ENCODE results near the gene IGSF21.

The IGSF21 gene

GRCh38 chr1:18327650-18328049 is 220.1 kb downstream of the IGSF21 start:
- DNase-seq (ENCODE audit: low read depth in 2 of 2), result no peak

DNA sequence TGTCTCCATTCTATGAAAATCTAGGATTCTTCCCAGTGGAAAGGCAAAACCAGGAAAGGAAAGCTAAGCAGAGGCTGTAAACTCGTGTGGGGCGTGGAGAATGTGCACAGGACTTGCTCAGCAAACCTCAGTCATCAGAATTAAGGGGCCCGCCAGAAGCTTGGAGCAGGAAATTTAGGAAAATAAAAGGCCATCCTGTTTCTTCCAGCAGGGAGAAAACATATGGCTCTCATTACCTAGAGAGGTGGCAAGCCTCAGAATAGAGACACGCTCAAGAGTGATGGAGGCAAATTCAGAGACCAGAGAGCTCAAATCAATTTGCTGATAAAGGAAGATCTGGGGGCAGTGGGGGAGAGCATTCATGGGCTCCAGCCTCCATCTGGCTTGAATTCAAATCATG is 221.2 kb downstream of the IGSF21 start:
- DNase-seq (ENCODE audit: low read depth in 2 of 2), result no peak

DNA sequence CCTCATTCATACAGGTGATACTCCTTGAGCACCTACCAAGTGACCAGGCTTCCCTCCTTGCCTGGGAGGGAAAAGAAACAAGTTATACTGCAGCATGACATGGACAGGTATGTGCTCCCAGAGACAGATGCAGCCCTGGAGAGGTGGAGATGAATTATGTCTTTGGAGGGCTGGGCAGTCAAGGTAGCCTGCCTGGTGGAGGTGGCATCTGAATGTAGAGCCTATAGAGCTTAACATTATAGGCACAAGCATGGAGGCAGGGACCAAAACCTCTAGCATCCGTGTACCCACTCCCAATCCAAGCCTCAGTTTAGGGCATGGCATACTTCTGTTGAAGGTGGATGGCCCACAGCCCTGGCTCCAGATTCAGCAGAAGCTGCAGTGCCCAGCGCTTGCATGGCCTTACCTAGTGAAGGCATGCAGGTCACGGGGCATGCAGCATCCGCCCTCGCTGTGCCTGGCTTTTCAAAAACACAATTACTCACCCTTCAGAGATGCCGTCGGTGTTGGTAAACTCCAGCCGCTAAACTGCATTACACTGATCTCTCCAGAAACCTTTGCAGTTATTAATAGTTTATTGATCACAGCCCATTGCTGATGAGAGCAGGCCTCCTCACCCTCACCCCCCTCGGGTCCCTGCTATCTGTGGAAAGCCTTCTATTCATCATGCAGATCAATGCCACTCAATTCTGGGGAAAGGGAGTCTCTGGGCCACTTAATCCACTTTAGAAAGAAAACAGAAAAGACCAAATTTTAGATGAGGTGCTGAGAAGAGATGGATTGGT is 222.1 kb downstream of the IGSF21 start:
- DNase-seq (ENCODE audit: low read depth in 2 of 2), result no peak

- no peak for DNase-seq (ENCODE audit: low read depth in 2 of 2)
Observed at GRCh38 chr1:18332576-18332975, 225.0 kb downstream of the IGSF21 start.

DNA sequence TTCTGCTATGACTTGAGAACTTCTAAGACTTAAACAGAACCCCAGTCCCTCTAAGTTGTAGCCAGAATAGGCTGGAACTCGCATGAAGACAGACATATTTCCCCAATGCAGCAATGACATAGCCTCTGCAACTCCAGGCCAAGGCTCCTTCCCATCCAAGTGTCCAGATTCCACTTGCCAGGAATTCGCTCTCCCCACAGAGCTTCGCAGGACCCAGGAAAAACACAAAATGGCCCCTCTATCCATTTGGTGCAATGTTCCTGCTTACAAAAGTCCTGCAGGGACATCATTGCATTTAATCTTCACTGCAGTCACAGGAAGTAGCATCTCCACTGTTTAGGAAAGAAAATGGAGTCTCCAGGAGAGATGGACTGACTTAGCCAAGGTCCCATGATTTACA is 225.6 kb downstream of the IGSF21 start:
- DNase-seq (ENCODE audit: low read depth in 2 of 2), result no peak

GRCh38 chr1:18336801-18337200 is 229.2 kb downstream of the IGSF21 start:
- no peak for DNase-seq (ENCODE audit: low read depth in 2 of 2)

DNA sequence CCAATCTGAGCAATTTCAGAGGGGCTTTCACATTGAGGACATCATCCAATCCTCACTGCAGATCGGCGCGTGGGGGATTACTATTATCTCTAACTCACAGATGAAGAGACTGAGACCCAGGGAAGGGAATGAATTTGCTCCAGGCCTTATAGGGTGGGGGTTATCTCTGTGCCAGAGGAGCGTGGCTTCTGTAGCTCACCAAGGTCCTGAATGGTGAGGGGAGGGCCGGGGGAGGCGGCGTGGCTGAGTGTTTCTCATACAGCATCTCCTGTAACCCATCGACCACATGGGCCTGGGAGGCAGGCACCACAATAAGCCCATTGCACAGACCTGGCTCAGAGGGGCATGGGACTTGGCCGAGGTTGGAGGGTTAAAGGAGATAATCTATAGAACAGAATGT is 230.2 kb downstream of the IGSF21 start:
- DNase-seq (ENCODE audit: low read depth in 2 of 2), result no peak

DNA sequence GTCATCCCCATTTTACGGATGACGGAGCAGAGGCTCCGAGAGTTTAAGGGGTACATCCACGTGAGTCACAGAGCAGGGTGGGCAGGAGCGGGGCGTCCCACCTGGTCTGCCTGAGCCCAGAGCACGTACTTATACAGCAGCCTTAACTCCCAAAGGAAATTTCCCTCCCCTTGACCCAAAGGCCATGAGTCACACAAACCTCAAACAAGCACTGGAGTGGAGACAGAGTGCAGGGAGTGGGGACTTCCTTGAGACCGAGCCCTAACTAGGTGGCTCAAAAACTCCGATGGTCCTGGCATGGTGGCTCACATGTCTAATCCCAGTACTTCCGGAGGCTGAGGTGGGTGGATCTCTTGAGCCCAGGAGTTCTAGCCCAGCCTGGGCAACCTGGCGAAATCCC is 231.6 kb downstream of the IGSF21 start:
- no peak for DNase-seq (ENCODE audit: low read depth in 2 of 2)

DNA sequence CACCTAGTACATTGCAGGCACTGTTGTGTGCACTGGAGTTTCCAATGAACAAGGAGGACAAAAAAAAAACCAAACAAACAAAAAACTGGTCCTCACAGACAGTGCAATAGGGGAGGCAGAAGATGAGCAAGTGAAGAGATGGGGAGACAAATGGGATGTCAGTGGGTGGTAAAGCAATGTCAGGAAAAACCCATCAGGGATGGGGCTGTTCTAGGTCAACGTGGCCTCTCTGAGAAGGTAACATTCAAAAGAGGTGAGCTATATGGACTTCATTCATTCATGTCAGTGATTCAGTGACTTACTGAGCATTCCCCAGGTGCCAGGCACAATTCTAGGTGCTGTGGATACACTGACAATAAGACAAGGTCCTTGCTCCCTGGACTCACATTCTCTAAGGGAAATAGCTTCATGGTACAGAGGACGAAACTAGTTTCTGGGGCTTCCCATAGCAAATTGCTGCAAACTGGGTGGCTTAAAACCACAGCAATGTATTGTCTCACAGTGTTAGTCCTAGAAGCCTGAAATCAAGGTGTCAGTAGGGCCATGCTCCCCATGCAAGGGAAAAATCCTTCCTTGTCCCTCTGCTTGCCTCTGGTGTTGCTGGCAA is 232.7 kb downstream of the IGSF21 start:
- DNase-seq (ENCODE audit: low read depth in 2 of 2), result no peak

DNA sequence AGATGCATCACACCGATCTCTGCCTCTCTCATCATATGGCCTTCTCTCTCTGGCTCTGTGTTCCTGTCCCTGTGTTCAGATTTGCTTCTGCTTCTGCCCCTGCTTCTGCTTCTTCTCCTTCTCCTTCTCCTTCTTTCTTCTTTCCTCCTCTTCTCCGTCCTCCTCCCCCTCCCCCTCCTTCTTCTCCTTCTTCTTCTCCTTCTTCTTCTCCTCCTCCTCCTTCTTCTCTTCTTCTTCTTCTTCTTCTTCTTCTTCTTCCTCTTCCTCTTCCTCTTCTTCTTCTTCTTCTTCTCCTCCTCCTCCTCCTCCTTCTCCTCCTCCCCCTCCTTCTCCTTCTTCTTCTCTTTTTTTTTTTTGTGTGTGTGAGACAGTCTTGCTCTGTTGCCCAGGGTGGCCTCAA is 233.2 kb downstream of the IGSF21 start:
- DNase-seq (ENCODE audit: low read depth in 2 of 2), result no peak

GRCh38 chr1:18341291-18342069 is 233.9 kb downstream of the IGSF21 start:
- DNase-seq (ENCODE audit: low read depth in 2 of 2), result no peak

- no peak for DNase-seq (ENCODE audit: low read depth in 2 of 2)
Observed at GRCh38 chr1:18342744-18343143, 235.1 kb downstream of the IGSF21 start.

DNA sequence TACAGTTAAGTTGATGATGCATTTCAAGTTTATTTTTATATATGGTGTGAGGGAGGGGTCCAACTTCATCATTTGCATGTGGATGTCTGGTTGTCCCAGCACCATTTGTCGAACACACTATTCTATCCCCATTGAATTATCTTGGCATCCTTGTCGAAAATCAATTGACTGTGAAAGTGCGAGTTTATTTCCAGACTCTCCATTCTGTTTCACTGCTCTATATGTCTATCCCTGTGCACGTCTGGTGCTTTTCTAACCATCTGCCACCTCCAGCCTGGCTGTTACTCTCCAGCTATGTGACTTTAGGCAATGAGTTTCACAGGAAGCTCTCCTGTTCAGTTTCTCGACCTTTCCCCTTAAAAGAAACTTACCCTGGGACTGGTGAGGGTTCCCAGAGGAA is 236.0 kb downstream of the IGSF21 start:
- DNase-seq (ENCODE audit: low read depth in 2 of 2), result no peak

- no peak for DNase-seq (ENCODE audit: low read depth in 2 of 2)
Observed at GRCh38 chr1:18344755-18345154, 237.2 kb downstream of the IGSF21 start.

GRCh38 chr1:18347559-18347958 is 240.0 kb downstream of the IGSF21 start:
- DNase-seq (ENCODE audit: low read depth in 2 of 2), result no peak

- no peak for DNase-seq (ENCODE audit: low read depth in 2 of 2)
Observed at GRCh38 chr1:18348354-18348753, 240.8 kb downstream of the IGSF21 start.

- no peak for DNase-seq (ENCODE audit: low read depth in 2 of 2)
Observed at GRCh38 chr1:18350747-18351146, 243.1 kb downstream of the IGSF21 start.

DNA sequence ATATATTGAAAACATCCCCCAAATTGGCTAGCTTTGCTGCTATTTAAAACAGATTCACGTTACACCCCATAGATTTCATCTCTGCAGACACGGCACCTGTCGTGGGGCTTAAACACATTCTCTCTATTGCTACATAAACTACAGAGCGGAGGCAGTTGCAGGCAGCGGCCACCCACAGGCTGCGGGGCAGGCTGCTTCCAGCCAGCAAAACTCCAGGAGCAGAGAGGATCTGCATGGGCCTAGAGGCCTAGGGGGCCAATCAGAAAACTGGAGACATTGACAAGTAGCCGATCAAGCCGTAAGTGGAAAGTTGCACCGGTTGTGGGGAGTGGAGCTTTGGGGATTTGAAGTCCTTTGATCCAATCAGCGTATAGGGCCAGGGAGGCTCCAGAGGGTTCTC is 244.1 kb downstream of the IGSF21 start:
- no peak for DNase-seq (ENCODE audit: low read depth in 2 of 2)

DNA sequence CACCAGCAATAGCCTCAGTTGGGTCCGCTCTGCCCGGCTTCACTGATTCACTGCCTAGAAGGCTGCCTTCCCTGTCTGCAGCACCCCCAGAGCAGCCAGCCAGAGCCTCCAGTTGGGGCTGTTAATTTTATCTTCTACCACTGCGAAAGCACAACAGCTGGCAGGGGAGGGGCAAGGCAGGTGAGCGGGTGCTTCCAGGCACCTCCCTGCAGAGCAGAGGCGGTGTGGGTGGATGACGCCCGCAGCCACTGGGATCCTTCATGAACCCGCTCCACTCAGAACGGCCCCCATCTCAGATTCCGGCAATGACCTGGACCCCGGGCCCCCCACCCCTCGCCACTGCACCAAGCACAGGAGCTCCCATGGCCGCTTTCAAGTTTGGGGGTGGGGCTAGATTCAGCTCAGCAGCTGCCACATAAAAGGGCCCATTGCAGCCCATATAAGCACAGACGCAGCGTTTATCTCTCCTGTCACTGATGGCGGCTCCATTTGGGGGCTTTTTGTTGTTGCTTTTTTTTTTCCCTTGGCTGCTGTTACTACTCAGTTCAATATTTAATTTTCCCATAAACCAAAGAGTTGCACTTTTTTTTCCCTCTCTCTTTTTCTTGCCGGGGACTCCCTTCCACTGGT is 245.2 kb downstream of the IGSF21 start:
- no peak for DNase-seq (ENCODE audit: low read depth in 2 of 2)

DNA sequence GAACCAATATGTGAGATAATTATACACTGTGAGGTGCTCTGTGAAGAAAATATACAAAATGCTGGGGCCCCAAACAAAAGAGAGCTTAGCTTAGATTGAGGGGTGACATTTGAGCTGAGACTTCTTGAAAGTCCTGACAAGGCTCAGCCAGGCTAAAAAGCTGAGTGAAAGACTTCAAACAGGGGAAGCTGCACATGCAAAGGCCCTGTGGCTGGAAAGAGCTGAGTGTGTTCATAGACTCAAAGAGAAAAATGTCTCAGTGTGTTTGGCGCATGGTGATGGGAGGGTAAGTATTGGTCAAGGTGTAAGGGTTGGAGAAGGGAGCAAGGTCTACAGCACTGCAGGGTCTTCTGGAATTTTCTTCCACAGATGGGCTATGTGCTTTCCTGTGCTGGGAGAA is 245.9 kb downstream of the IGSF21 start:
- DNase-seq (ENCODE audit: low read depth in 2 of 2), result no peak

DNA sequence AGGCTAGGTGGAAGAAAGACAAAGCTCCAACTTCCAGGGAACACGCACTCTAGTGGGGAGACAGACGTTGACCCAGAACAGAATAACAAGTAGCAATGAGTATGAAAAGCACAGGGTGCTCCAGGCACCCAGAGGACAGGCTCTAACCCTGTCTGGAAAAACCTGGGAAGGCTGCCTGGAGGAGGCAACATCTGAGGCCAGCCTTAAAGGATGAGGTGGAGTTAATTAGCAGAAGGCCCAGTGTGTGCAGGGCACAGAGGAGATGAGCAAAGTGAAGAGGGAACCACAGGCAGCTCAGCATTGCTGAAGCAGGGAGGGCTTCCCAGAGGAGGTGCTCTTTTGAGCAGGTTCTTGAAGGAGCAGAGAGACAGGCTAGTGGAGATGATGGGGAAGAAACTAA is 246.4 kb downstream of the IGSF21 start:
- no peak for DNase-seq (ENCODE audit: low read depth in 2 of 2)

DNA sequence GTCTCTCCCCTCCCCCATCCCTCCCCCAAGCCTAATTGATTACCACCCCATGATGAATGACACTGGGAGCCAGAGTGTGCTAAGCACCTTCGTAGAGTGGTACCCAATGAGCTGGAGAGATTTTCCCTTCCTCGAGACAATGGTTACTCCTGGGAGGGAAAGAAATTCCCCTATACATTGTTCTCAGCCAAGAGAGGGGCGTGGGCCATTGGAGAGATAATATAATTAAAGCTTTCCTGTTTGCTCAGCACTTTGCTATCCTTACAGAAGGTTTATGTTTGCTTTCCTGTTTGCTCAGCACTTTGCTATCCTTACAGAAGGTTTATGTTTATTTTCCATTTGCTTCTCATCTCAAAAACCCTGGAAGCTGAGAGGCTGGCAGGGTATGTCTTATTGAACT is 247.0 kb downstream of the IGSF21 start:
- DNase-seq (ENCODE audit: low read depth in 2 of 2), result no peak
